CD14-positive monocyte (primary cell): ENCODE measurements around the gene GOLIM4. TPM values are rescaled to one million over a fixed set of nuclear protein-coding genes. Genes with fewer than 3 reads are reported as not detected.

Source experiments
- DNase-seq, 3 donors: peaks; one replicate each; pipeline ENCODE4 v3.0.0-alpha.2; 2011 to 2022
- H2AFZ ChIP-seq: 2 replicates; pipeline ENCODE4 v1.6.0; 2012; ENCODE audit warnings: mild to moderate bottlenecking, low read depth, low read length, inconsistent platforms; ENCODE audit not compliant: insufficient read depth, poor library complexity, severe bottlenecking
- H3K27ac ChIP-seq, 2 donors: 1 replicate in 1 of 2; 2 replicates in 1 of 2; pipeline ENCODE4 v1.5.1; 2012 to 2013; ENCODE audit warnings: low read length in 2 of 2, control low read depth in 1 of 2, inconsistent platforms in 1 of 2, low read depth in 1 of 2, mild to moderate bottlenecking in 1 of 2
- H3K27me3 ChIP-seq, 2 donors: one replicate each; pipeline versions ENCODE4 v1.6.0 to v1.6.1; 2011 to 2013; ENCODE audit warnings: low read length in 2 of 2; ENCODE audit not compliant: control insufficient read depth in 2 of 2, insufficient read depth in 2 of 2
- H3K36me3 ChIP-seq, 2 donors: replicated peaks in 1 of 2; 1 replicate in 1 of 2; 2 replicates in 1 of 2; pipeline versions ENCODE4 v1.5.1 to v1.6.1; 2012 to 2013; ENCODE audit warnings: low read length in 2 of 2, control low read depth in 1 of 2, inconsistent platforms in 1 of 2, mild to moderate bottlenecking in 1 of 2; ENCODE audit not compliant: insufficient read depth in 2 of 2, control insufficient read depth in 1 of 2
- H3K4me1 ChIP-seq, 2 donors: 1 replicate in 1 of 2; 2 replicates in 1 of 2; pipeline versions ENCODE4 v1.5.1 to v1.6.1; 2012 to 2013; ENCODE audit warnings: low read length in 2 of 2, control low read depth in 1 of 2, inconsistent platforms in 1 of 2, mild to moderate bottlenecking in 1 of 2, moderate library complexity in 1 of 2; ENCODE audit not compliant: insufficient read depth in 2 of 2, control insufficient read depth in 1 of 2
- H3K4me2 ChIP-seq: replicated peaks from 2 replicates; pipeline ENCODE3; 2012; ENCODE audit warnings: low read length, moderate library complexity, mild to moderate bottlenecking; ENCODE audit not compliant: poor library complexity, severe bottlenecking; ENCODE audit errors: extremely low read depth
- H3K4me3 ChIP-seq, 3 experiments: fragments of 200-600 bp in 1 of 3; sonication (generic) in 1 of 3; replicated peaks in 1 of 3; 1 replicate in 2 of 3; 2 replicates in 1 of 3; pipeline ENCODE4 v1.5.1; 2011 to 2013; ENCODE audit warnings: low read length in 3 of 3, mild to moderate bottlenecking in 3 of 3, control low read depth in 2 of 3, low read depth in 2 of 3, inconsistent platforms in 1 of 3, moderate library complexity in 1 of 3
- H3K79me2 ChIP-seq: 2 replicates; pipeline ENCODE4 v1.6.0; 2012; ENCODE audit warnings: mild to moderate bottlenecking, control low read depth, inconsistent platforms, low read length, moderate library complexity; ENCODE audit not compliant: insufficient read depth
- H3K9ac ChIP-seq: 2 replicates; pipeline ENCODE4 v1.6.0; 2017; ENCODE audit warnings: low read length, mild to moderate bottlenecking; ENCODE audit not compliant: insufficient read depth, poor library complexity, severe bottlenecking
- H3K9me3 ChIP-seq, 2 donors: replicated peaks in 1 of 2; 1 replicate in 1 of 2; 2 replicates in 1 of 2; pipeline versions ENCODE4 v1.5.1 to v1.6.1; 2012 to 2013; ENCODE audit warnings: low read length in 2 of 2, control low read depth in 1 of 2; ENCODE audit not compliant: control insufficient read depth in 1 of 2, insufficient read depth in 1 of 2
- H4K20me1 ChIP-seq: 2 replicates; pipeline ENCODE4 v1.6.0; 2012; ENCODE audit warnings: mild to moderate bottlenecking, low read length, control low read depth, moderate library complexity; ENCODE audit not compliant: insufficient read depth
- H3K27ac Mint-ChIP-seq, 7 donors: one replicate each; pipeline ENCODE4 v1.8.0; 2020; ENCODE audit warnings: mild to moderate bottlenecking in 7 of 7, mixed read lengths in 7 of 7, moderate library complexity in 6 of 7, inconsistent platforms in 2 of 7
- H3K27me3 Mint-ChIP-seq, 3 donors: one replicate each; pipeline ENCODE4 v1.8.0; 2021 to 2022; ENCODE audit warnings: low read depth in 3 of 3, mild to moderate bottlenecking in 3 of 3, mixed read lengths in 3 of 3, moderate library complexity in 3 of 3, inconsistent platforms in 1 of 3
- H3K36me3 Mint-ChIP-seq, 2 donors: one replicate each; pipeline ENCODE4 v1.8.0; 2020; ENCODE audit warnings: mixed read lengths in 2 of 2, inconsistent platforms in 1 of 2, mild to moderate bottlenecking in 1 of 2
- H3K4me1 Mint-ChIP-seq: one replicate; pipeline ENCODE4 v1.8.0; 2020; ENCODE audit warnings: mild to moderate bottlenecking, mixed read lengths
- H3K4me3 Mint-ChIP-seq, 2 donors: one replicate each; pipeline ENCODE4 v1.8.0; 2020; ENCODE audit warnings: mild to moderate bottlenecking in 2 of 2, mixed read lengths in 2 of 2, moderate library complexity in 1 of 2
- H3K9me3 Mint-ChIP-seq, 7 donors: one replicate each; pipeline ENCODE4 v1.8.0; 2020 to 2022; ENCODE audit warnings: mixed read lengths in 7 of 7, mild to moderate bottlenecking in 6 of 7, moderate library complexity in 6 of 7, inconsistent platforms in 2 of 7
- WGBS: methylation state at CpG from one replicate; pipeline ENCODE4 v1.1.5; 2013; ENCODE audit warnings: missing lambda C conversion rate; ENCODE audit not compliant: insufficient coverage; 5-methylcytosine and 5-hydroxymethylcytosine counted together
- intact Hi-C, 2 donors: fragments of 100-400 bp; cut with micrococcal nuclease; formaldehyde crosslinking; loops; one replicate each; pipeline versions ENCODE4 v1.15.0 to v1.15.1; 2023
- polyA plus RNA-seq, 3 donors: library from polyadenylated mRNA; depleted of rRNA in 1 of 3; unstranded in 2 of 3; stranded (reverse) in 1 of 3; fragments of 300-500 nt in 2 of 3; fragments of >200 nt in 1 of 3; fragmentation: Illumina TruSeq in 2 of 3; gene quantifications; 1 replicate in 2 of 3; 2 replicates in 1 of 3; pipeline ENCODE4 v1.2.3, GENCODE V29; 2012 to 2021
- TF ChIP-seq, protein P1 (sequence below): fragments of 200-600 bp; IDR thresholded peaks from one replicate; pipeline ENCODE4 v1.8.0; 2022; ENCODE audit warnings: antibody characterized with exemption, mild to moderate bottlenecking

GOLIM4 gene
- polyA plus RNA-seq, 3 donors: 3.5 to 6.4 (median 5.8) TPM

DNA sequence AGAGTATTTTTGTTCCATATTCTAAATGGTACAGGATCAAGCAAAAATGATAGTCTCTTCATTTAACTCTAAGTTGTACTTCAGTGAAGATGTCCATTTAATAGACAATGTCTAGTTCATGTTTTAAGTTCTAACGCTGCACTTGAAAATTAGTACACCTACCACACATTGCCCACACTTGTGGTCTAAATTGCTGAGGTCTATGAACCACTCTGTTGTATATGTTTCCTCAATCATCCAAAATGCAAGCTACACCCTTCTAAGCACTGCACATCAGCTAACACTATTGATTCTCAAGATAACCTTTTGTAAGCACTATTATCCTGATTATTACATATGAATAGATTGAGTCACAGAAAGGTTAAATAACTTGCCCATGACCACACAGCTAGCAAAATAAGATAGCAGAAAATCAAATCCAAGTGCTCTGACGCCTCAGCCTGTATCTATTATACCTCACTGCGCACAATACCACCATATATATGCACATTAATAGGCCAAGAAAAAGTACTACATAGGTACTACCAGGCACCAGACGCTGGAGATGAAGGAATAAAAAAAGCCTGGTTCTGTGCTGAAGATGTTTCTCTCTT, 6.4 kb downstream of the GOLIM4 start:
- H3K79me2 ChIP-seq: peaks cover 76% of the 10 kb centered on the region
- H3K36me3 Mint-ChIP-seq: no peaks in the 10 kb centered on the region
- H3K27ac ChIP-seq: no peak overlapping the region
- 100% methylated on average over 1 of the region's 4 CpGs for WGBS
- peaks cover 43% of the 10 kb centered on the region for H3K4me1 Mint-ChIP-seq
- TF ChIP-seq, protein P1, sequence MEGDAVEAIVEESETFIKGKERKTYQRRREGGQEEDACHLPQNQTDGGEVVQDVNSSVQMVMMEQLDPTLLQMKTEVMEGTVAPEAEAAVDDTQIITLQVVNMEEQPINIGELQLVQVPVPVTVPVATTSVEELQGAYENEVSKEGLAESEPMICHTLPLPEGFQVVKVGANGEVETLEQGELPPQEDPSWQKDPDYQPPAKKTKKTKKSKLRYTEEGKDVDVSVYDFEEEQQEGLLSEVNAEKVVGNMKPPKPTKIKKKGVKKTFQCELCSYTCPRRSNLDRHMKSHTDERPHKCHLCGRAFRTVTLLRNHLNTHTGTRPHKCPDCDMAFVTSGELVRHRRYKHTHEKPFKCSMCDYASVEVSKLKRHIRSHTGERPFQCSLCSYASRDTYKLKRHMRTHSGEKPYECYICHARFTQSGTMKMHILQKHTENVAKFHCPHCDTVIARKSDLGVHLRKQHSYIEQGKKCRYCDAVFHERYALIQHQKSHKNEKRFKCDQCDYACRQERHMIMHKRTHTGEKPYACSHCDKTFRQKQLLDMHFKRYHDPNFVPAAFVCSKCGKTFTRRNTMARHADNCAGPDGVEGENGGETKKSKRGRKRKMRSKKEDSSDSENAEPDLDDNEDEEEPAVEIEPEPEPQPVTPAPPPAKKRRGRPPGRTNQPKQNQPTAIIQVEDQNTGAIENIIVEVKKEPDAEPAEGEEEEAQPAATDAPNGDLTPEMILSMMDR: no peak
- no peak overlapping the region for H3K4me3 ChIP-seq
- no peaks in the 10 kb centered on the region for H3K27me3 Mint-ChIP-seq
- H3K4me3 Mint-ChIP-seq: no peak overlapping the region
- H3K4me2 ChIP-seq: no peak overlapping the region
- H4K20me1 ChIP-seq: peaks cover 27% of the 10 kb centered on the region
- no peak overlapping the region for H3K9ac ChIP-seq
- H3K9me3 Mint-ChIP-seq: no peaks in the 10 kb centered on the region
- DNase-seq: no peak
- no peak overlapping the region for H3K27ac Mint-ChIP-seq
- peaks cover 12 to 13% of the 10 kb centered on the region in 2 donors for H3K4me1 ChIP-seq
- H3K9me3 ChIP-seq: no peaks in the 10 kb centered on the region
- no peaks in the 10 kb centered on the region for H3K36me3 ChIP-seq
- intact Hi-C loops: no loop called here
- no peak overlapping the region for H2AFZ ChIP-seq
- no peaks in the 10 kb centered on the region for H3K27me3 ChIP-seq

DNA sequence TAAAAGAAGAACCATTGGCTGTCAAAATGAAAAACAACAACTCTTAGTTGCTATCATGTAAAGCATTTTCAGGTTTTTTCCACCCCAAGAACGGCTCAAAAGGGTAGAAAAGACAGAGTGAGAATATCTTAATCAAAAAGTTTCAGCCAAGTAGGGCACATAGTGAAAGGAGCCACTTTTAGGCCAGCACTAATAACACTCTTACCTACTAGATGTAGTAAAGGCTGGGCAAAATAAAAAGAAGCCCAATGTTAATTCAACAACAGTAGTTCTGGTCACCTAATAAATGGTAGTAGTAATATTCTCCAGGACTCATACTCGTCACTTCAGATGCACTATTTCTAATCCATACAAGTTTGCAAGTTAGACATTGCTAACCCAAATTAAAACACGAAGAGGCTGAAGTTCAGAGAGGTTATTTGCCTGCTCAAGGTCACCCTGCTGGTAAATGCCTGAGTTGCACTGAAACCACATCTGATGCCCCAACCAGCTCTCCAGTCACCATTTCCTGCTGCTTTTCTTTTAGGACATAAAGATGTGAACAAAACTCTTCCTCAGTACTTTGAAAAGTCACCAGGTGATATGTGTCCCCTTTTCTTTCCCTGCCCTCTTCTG, 7.5 kb downstream of the GOLIM4 start:
- 86% methylated on average over 1 of the region's 3 CpGs for WGBS
- intact Hi-C loops: no loop called here
- H3K36me3 Mint-ChIP-seq: no peaks in the 10 kb centered on the region
- H3K27ac ChIP-seq: no peak overlapping the region
- H3K4me2 ChIP-seq: no peak overlapping the region
- H3K27me3 ChIP-seq: no peaks in the 10 kb centered on the region
- no peaks in the 10 kb centered on the region for H3K27me3 Mint-ChIP-seq
- peaks cover 20% of the 10 kb centered on the region for H4K20me1 ChIP-seq
- no peaks in the 10 kb centered on the region for H3K9me3 ChIP-seq
- no peaks in the 10 kb centered on the region for H3K9me3 Mint-ChIP-seq
- H3K36me3 ChIP-seq: no peaks in the 10 kb centered on the region
- no peak for DNase-seq
- TF ChIP-seq, protein P1: peak; percentile 33
- no peak overlapping the region for H3K4me3 ChIP-seq
- H3K4me1 ChIP-seq: peaks cover 1 to 3% of the 10 kb centered on the region in 2 donors
- H3K9ac ChIP-seq: no peak overlapping the region
- H2AFZ ChIP-seq: no peak overlapping the region
- no peak overlapping the region for H3K27ac Mint-ChIP-seq
- no peak overlapping the region for H3K4me3 Mint-ChIP-seq
- H3K4me1 Mint-ChIP-seq: peaks cover 37% of the 10 kb centered on the region
- peaks cover 65% of the 10 kb centered on the region for H3K79me2 ChIP-seq
